K562 (cell line): ENCODE data around the gene ARAP1. TPM values are rescaled to one million over a fixed set of nuclear protein-coding genes. Genes with fewer than 3 reads are reported as not detected.

Experiments
- ATAC-seq: fragments of 200-7000 bp; cut with Tn5 transposase; 3 replicates; pipeline ENCODE4 v1.9.1; 2020; ENCODE audit warnings: moderate library complexity
- BruUV-seq: library from RNA; stranded (reverse); fragments of 400-500 nt; replicated peaks from 2 replicates; lab custom pipeline; 2021; lab: Mats Ljungman, UMichigan
- CTCF ChIA-PET: fragments of 300-600 bp; formaldehyde crosslinking; extraction: SDS; loops from one replicate; lab custom pipeline; 2021; ENCODE audit warnings: low intra/inter-chr PET ratio; lab: Yijun Ruan, JAX
- POLR2A ChIA-PET: fragments of 300-600, 350-650 bp; sonication (Branson Sonifier 250); formaldehyde crosslinking; extraction: SDS; loops from one replicate; lab custom pipeline; 2021; ENCODE audit warnings: antibody characterized with exemption, inconsistent platforms; lab: Yijun Ruan, JAX
- DNase-seq, 4 experiments: peaks; one replicate each; pipeline versions ENCODE4 v3.0.0 to v3.0.0-alpha.2; 2011 to 2018; ENCODE audit warnings: low spot score in 3 of 4, mixed read lengths in 3 of 4; ENCODE audit errors: extremely low read depth in 1 of 4
- FAIRE-seq: peaks from 2 replicates; lab custom pipeline; 2011; peaks lifted over from hg19 to GRCh38; lab: Jason Lieb, UNC
- H2AFZ ChIP-seq: 2 replicates; pipeline ENCODE4 v1.6.0; 2011; ENCODE audit warnings: low read depth, low read length, control low read depth, inconsistent platforms
- H3K27ac ChIP-seq: fragments of 200-600 bp; 3 replicates; pipeline ENCODE4 v1.8.0; 2011; ENCODE audit warnings: low read depth, mild to moderate bottlenecking, control low read depth, inconsistent platforms, low read length, moderate library complexity, mixed read lengths; ENCODE audit errors: extremely low read depth
- H3K27me3 ChIP-seq, 2 experiments: fragments of 300-600 bp in 1 of 2; 2 replicates in 1 of 2; 3 replicates in 1 of 2; pipeline versions ENCODE4 v1.6.0 to v1.8.0; 2011; ENCODE audit warnings: inconsistent platforms in 2 of 2, low read length in 2 of 2, mild to moderate bottlenecking in 1 of 2, mixed read lengths in 1 of 2, moderate library complexity in 1 of 2; ENCODE audit not compliant: control insufficient read depth in 2 of 2, insufficient read depth in 2 of 2
- H3K36me3 ChIP-seq: fragments of 300-600 bp; 3 replicates; pipeline ENCODE4 v1.8.0; 2011; ENCODE audit warnings: mild to moderate bottlenecking, low read length, inconsistent platforms; ENCODE audit not compliant: control insufficient read depth, insufficient read depth
- H3K4me1 ChIP-seq, 2 experiments: fragments of 200-600 bp in 1 of 2; replicated peaks in 1 of 2; 2 replicates in 1 of 2; 3 replicates in 1 of 2; pipeline versions ENCODE4 v1.5.1 to v1.8.0; 2011; ENCODE audit warnings: inconsistent platforms in 2 of 2, low read length in 2 of 2, mild to moderate bottlenecking in 1 of 2, mixed read lengths in 1 of 2, moderate library complexity in 1 of 2; ENCODE audit not compliant: control insufficient read depth in 2 of 2, insufficient read depth in 2 of 2
- H3K4me2 ChIP-seq: 2 replicates; pipeline ENCODE4 v1.6.1; 2011; ENCODE audit warnings: low read length, control low read depth, inconsistent platforms, mixed read lengths; ENCODE audit not compliant: insufficient read depth
- H3K4me3 ChIP-seq: fragments of 200-600 bp; sonication (generic), shearing (Covaris generic); 2 replicates; pipeline ENCODE4 v1.5.1; 2016; ENCODE audit warnings: control low read depth, inconsistent platforms
- H3K79me2 ChIP-seq: fragments of 200-600 bp; 3 replicates; pipeline ENCODE4 v1.8.0; 2011; ENCODE audit warnings: low read length, inconsistent platforms; ENCODE audit not compliant: control insufficient read depth, insufficient read depth
- H3K9ac ChIP-seq, 2 experiments: 2 replicates each; pipeline versions ENCODE4 v1.6.0 to v1.6.1; 2011; ENCODE audit warnings: low read depth in 2 of 2, low read length in 2 of 2, control low read depth in 1 of 2, inconsistent platforms in 1 of 2, mild to moderate bottlenecking in 1 of 2, mixed read lengths in 1 of 2; ENCODE audit not compliant: insufficient read depth in 1 of 2
- H3K9me1 ChIP-seq: one replicate; pipeline ENCODE4 v1.6.0; 2011; ENCODE audit warnings: inconsistent platforms, mild to moderate bottlenecking, low read length, moderate library complexity; ENCODE audit not compliant: control insufficient read depth, insufficient read depth
- H3K9me3 ChIP-seq: replicated peaks from 2 replicates; pipeline ENCODE4 v1.5.1; 2011; ENCODE audit warnings: low read depth, low read length, inconsistent platforms; ENCODE audit not compliant: control insufficient read depth, insufficient read depth
- H4K20me1 ChIP-seq: replicated peaks from 2 replicates; pipeline ENCODE4 v1.6.1; 2011; ENCODE audit warnings: low read length, inconsistent platforms, mixed read lengths; ENCODE audit not compliant: control insufficient read depth, insufficient read depth
- CBX1 ChIP-seq: sonication (generic); IDR thresholded peaks from 2 replicates; pipeline ENCODE4 v1.6.1; 2016; ENCODE audit warnings: antibody characterized with exemption, low read depth, mild to moderate bottlenecking
- CBX5 ChIP-seq: IDR thresholded peaks from 2 replicates; pipeline ENCODE4 v1.6.1; 2014; ENCODE audit warnings: low read depth, borderline replicate concordance
- GABPA ChIP-seq: fragments of 200-800 bp; sonication (Bioruptor generic); conservative IDR thresholded peaks from 2 replicates; pipeline ENCODE4 v1.6.1; 2016; ENCODE audit warnings: low read depth, missing genetic modification characterization, missing compliant biosample characterization
- GABPB2 ChIP-seq: fragments of 250-450 bp; sonication (Bioruptor Pico); conservative IDR thresholded peaks from 2 replicates; pipeline ENCODE4 v1.5.1; 2021; ENCODE audit warnings: mild to moderate bottlenecking
- GATAD2A ChIP-seq: fragments of 450-650 bp; IDR thresholded peaks from 2 replicates; pipeline ENCODE4 v1.6.1; 2017
- HEY1 ChIP-seq: fragments of 250-450 bp; sonication (Bioruptor Pico); IDR thresholded peaks from 2 replicates; pipeline ENCODE4 v1.5.0; 2020; ENCODE audit warnings: mild to moderate bottlenecking, moderate library complexity, borderline replicate concordance
- KDM2B ChIP-seq: fragments of 250-450 bp; sonication (Bioruptor Pico); IDR thresholded peaks from 2 replicates; pipeline ENCODE4 v1.8.0; 2021; ENCODE audit warnings: mild to moderate bottlenecking, moderate library complexity
- MTF1 ChIP-seq: fragments of 250-450 bp; sonication (Bioruptor Pico); IDR thresholded peaks from 2 replicates; pipeline ENCODE4 v1.9.0; 2021; ENCODE audit warnings: moderate library complexity, mild to moderate bottlenecking, inconsistent platforms, borderline replicate concordance
- NCOA2 ChIP-seq, 2 experiments: fragments of 450-650 bp; IDR thresholded peaks; 2 replicates each; pipeline ENCODE4 v1.6.1; 2018; ENCODE audit warnings: mild to moderate bottlenecking in 2 of 2, moderate library complexity in 1 of 2; ENCODE audit not compliant: partially characterized antibody in 2 of 2
- POLR3G ChIP-seq: IDR thresholded peaks from 2 replicates; pipeline ENCODE4 v1.6.1; 2011; ENCODE audit not compliant: insufficient read length, insufficient replicate concordance; ENCODE audit errors: extremely low read depth
- SOX6 ChIP-seq: fragments of 450-650 bp; IDR thresholded peaks from 2 replicates; pipeline ENCODE4 v1.6.1; 2014; ENCODE audit warnings: mild to moderate bottlenecking
- SPI1 ChIP-seq: IDR thresholded peaks from 2 replicates; pipeline ENCODE4 v1.6.1; 2011; ENCODE audit warnings: low read depth, low read length, control low read depth, borderline replicate concordance
- TFAM ChIP-seq: fragments of 250-450 bp; sonication (Bioruptor Pico); conservative IDR thresholded peaks from 2 replicates; pipeline ENCODE4 v1.5.0; 2021; ENCODE audit warnings: mild to moderate bottlenecking, moderate library complexity
- ZC3H4 ChIP-seq: sonication (generic); formaldehyde crosslinking; IDR thresholded peaks from 2 replicates; pipeline ENCODE4 v1.9.0; 2021; ENCODE audit warnings: missing genetic modification reagents, borderline replicate concordance
- ZNF124 ChIP-seq: sonication (generic); formaldehyde crosslinking; IDR thresholded peaks from 2 replicates; pipeline ENCODE4 v1.8.1; 2022; ENCODE audit warnings: missing genetic modification reagents
- ZNF140 ChIP-seq: fragments of 250-450 bp; sonication (Bioruptor Pico); IDR thresholded peaks from 2 replicates; pipeline ENCODE4 v1.8.0; 2021; ENCODE audit warnings: moderate library complexity, mild to moderate bottlenecking, inconsistent platforms
- ZNF224 ChIP-seq: sonication (generic); formaldehyde crosslinking; IDR thresholded peaks from 2 replicates; pipeline ENCODE4 v1.8.0; 2022; ENCODE audit warnings: mild to moderate bottlenecking, missing genetic modification reagents
- ZNF586 ChIP-seq: fragments of 450-650 bp; formaldehyde crosslinking; conservative IDR thresholded peaks from 2 replicates; pipeline ENCODE4 v1.4.0; 2020; ENCODE audit warnings: mild to moderate bottlenecking, moderate library complexity
- WGBS: fragments of 100-300 bp; shearing (Covaris generic); methylation state at CpG from one replicate; pipeline ENCODE4 v1.1.6; 2016; ENCODE audit warnings: low coverage, mixed read lengths; ENCODE audit not compliant: insufficient coverage; ENCODE audit errors: missing lambda C conversion rate; 5-methylcytosine and 5-hydroxymethylcytosine counted together
- in situ Hi-C: fragments of 300-500 bp; cut with MboI; formaldehyde crosslinking; loops from 4 replicates; pipeline ENCODE4 v1.15.0; 2018; ENCODE audit warnings: inconsistent platforms, mixed read lengths
- intact Hi-C: fragments of 100-400 bp; cut with micrococcal nuclease; formaldehyde crosslinking; loops from 2 replicates; pipeline ENCODE4 v1.14.2; 2022
- polyA plus RNA-seq, 8 experiments: library from polyadenylated mRNA; depleted of rRNA in 4 of 8; stranded (reverse) in 5 of 8; unstranded in 3 of 8; fragments of >200 nt; fragmentation: Nextera tagmentation in 2 of 8; fragmentation: Illumina TruSeq in 1 of 8; extraction: Ambion mirVana in 2 of 8; extraction: Trizol in 1 of 8; gene quantifications; 2 replicates each; pipeline versions ENCODE4 v1.2.1 to v1.2.3, GENCODE V29; 2011 to 2014; ENCODE audit warnings: inconsistent platforms in 1 of 8, missing spikeins in 1 of 8
- total RNA-seq, 7 experiments: library from RNA; depleted of rRNA in 6 of 7; stranded (reverse); fragments of >200 nt in 6 of 7; fragmentation: Illumina TruSeq in 2 of 7; extraction: Trizol in 2 of 7; gene quantifications; 2 replicates each; pipeline versions ENCODE4 v1.2.1 to v1.2.3, GENCODE V29; 2011 to 2021; ENCODE audit warnings: low replicate concordance in 1 of 7
- TF ChIP-seq, protein P1 (sequence below): sonication (generic); formaldehyde crosslinking; IDR thresholded peaks from 2 replicates; pipeline ENCODE4 v1.8.0; 2022; ENCODE audit warnings: missing genetic modification reagents, mild to moderate bottlenecking, borderline replicate concordance
- TF ChIP-seq, protein P2 (sequence below): conservative IDR thresholded peaks from 2 replicates; pipeline ENCODE4 v1.6.1; 2011; ENCODE audit warnings: low read depth, mild to moderate bottlenecking, low read length; ENCODE audit not compliant: control insufficient read depth

Gene ARAP1
- total and polyA plus RNA-seq, 9 of the 15 experiments (the other 6 are each of a cell fraction or from before 2014, with no cell fraction given): 0.23 to 67.0 (median 24.6) TPM

GRCh38 chr11:72712168-72712751, 39.9 kb downstream of the ARAP1 start:
- in situ Hi-C loops (no loop called here), intact Hi-C loops (no loop called here)
- peaks cover 72% of the 10 kb centered on the region; the same call in 2 of the 3 replicates for H3K36me3 ChIP-seq
- ATAC-seq (no peak), DNase-seq (no peak), FAIRE-seq (no peak)
- no peaks in the 10 kb centered on the region for H4K20me1 ChIP-seq
- no peak overlapping the region for H3K27ac ChIP-seq
- H3K4me3 ChIP-seq: no peak overlapping the region
- no peaks in the 10 kb centered on the region for H3K9me1 ChIP-seq
- BruUV-seq: no TSS peak
- no peaks in the 10 kb centered on the region for H3K9me3 ChIP-seq
- peaks cover 0 to 19% of the 10 kb centered on the region in 2 experiments; a peak in 2 of 5 replicates for H3K4me1 ChIP-seq
- no peak for TF ChIP-seq CBX1
- TF ChIP-seq ZNF224: no peak
- TF ChIP-seq HEY1: no peak
- no peak for TF ChIP-seq ZC3H4 (CRISPR knock-in tag)
- no peak for TF ChIP-seq MTF1 (CRISPR knock-in tag)
- no peak for TF ChIP-seq GATAD2A
- TF ChIP-seq TFAM: no peak
- TF ChIP-seq ZNF124 (CRISPR knock-in tag): no peak
- no peak for TF ChIP-seq GABPA (tag)
- no peak for TF ChIP-seq CBX5
- TF ChIP-seq, protein P1, sequence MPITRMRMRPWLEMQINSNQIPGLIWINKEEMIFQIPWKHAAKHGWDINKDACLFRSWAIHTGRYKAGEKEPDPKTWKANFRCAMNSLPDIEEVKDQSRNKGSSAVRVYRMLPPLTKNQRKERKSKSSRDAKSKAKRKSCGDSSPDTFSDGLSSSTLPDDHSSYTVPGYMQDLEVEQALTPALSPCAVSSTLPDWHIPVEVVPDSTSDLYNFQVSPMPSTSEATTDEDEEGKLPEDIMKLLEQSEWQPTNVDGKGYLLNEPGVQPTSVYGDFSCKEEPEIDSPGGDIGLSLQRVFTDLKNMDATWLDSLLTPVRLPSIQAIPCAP: no peak
- no peak for TF ChIP-seq POLR3G
- TF ChIP-seq SPI1: no peak
- no peak for TF ChIP-seq NCOA2 (IDR thresholded peaks at IDR 0.05; ENCODE audit: partially characterized antibody in 2 of 2)
- TF ChIP-seq ZNF140: no peak
- TF ChIP-seq ZNF586: no peak
- TF ChIP-seq GABPB2 (CRISPR knock-in tag): no peak
- TF ChIP-seq, protein P2, sequence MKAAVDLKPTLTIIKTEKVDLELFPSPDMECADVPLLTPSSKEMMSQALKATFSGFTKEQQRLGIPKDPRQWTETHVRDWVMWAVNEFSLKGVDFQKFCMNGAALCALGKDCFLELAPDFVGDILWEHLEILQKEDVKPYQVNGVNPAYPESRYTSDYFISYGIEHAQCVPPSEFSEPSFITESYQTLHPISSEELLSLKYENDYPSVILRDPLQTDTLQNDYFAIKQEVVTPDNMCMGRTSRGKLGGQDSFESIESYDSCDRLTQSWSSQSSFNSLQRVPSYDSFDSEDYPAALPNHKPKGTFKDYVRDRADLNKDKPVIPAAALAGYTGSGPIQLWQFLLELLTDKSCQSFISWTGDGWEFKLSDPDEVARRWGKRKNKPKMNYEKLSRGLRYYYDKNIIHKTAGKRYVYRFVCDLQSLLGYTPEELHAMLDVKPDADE: no peak
- TF ChIP-seq KDM2B (CRISPR knock-in tag): no peak
- no peak for TF ChIP-seq SOX6
- H3K27me3 ChIP-seq: no peaks in the 10 kb centered on the region
- H3K4me2 ChIP-seq: no peak overlapping the region
- ChIA-PET POLR2A (no interaction called here), CTCF (no interaction called here)
- no peak overlapping the region for H2AFZ ChIP-seq
- H3K9ac ChIP-seq: no peak overlapping the region; a peak in 1 of 4 replicates
- no peaks in the 10 kb centered on the region; the same call in 2 of the 3 replicates for H3K79me2 ChIP-seq
- WGBS: 97% methylated on average over 6 of the region's 26 CpGs
